ENCODE measurements around the gene THADA. TPM values are rescaled to one million over a fixed set of nuclear protein-coding genes. Genes with fewer than 3 reads are reported as not detected.

THADA gene
- polyA plus RNA-seq, 1 donor (not counting 4 experiments of a cell fraction or from before 2014, with no cell fraction given): 22.6 TPM

DNA sequence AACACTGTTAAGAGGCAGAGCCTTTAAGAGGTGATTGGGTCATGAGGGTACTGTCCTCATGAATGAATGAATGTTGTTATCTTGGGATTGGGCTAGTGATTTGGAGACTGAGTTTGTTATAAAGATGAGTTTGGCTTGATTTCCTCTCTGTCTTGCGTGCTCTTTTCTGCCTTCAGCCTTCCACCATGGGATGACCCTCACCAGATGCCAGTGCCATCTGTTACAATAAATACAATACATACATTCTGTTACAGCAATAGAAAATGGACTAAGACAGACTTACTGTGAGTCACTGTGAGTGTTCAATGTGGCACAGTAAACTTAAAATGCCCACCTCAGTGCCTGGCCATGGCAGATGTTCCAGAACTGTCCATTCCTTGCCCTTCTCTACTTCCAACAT lies 274.4 kb downstream of the THADA start:
- H3K4me2 ChIP-seq (ENCODE audit: control insufficient read depth, extremely low read depth, insufficient read depth, low read depth, low read length): no peak overlapping the region
- H3K27ac ChIP-seq (ENCODE audit: control insufficient read depth, insufficient read depth, low read length): no peak overlapping the region
- no peaks in the 10 kb centered on the region for H3K36me3 ChIP-seq (ENCODE audit: control insufficient read depth in 2 of 2, extremely low read depth in 1 of 2, insufficient read depth in 2 of 2, low read length in 2 of 2)
- no peak overlapping the region for H3K9ac ChIP-seq (ENCODE audit: control insufficient read depth, extremely low read depth, insufficient read depth, low read length)
- no peaks in the 10 kb centered on the region for H3K27me3 ChIP-seq (ENCODE audit: control insufficient read depth, extremely low read depth, insufficient read depth, low read length)
- no peaks in the 10 kb centered on the region for H3K9me1 ChIP-seq (ENCODE audit: control insufficient read depth, extremely low read depth, insufficient read depth, low read length)
- no peak for TF ChIP-seq EZH2 (IDR thresholded peaks at IDR 0.05; ENCODE audit: low read length)
- TF ChIP-seq, protein P1, sequence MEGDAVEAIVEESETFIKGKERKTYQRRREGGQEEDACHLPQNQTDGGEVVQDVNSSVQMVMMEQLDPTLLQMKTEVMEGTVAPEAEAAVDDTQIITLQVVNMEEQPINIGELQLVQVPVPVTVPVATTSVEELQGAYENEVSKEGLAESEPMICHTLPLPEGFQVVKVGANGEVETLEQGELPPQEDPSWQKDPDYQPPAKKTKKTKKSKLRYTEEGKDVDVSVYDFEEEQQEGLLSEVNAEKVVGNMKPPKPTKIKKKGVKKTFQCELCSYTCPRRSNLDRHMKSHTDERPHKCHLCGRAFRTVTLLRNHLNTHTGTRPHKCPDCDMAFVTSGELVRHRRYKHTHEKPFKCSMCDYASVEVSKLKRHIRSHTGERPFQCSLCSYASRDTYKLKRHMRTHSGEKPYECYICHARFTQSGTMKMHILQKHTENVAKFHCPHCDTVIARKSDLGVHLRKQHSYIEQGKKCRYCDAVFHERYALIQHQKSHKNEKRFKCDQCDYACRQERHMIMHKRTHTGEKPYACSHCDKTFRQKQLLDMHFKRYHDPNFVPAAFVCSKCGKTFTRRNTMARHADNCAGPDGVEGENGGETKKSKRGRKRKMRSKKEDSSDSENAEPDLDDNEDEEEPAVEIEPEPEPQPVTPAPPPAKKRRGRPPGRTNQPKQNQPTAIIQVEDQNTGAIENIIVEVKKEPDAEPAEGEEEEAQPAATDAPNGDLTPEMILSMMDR (optimal IDR thresholded peaks at IDR 0.05 in 1 of 3, IDR thresholded peaks at IDR 0.05 in 1 of 3, conservative IDR thresholded peaks at IDR 0.05 in 1 of 3; ENCODE audit: extremely low read depth in 1 of 3, insufficient read depth in 2 of 3, low read length in 3 of 3): no peak
- no peak for FAIRE-seq
- no peak overlapping the region for H3K4me3 ChIP-seq (ENCODE audit: control insufficient read depth in 2 of 3, extremely low read depth in 1 of 3, insufficient read depth in 2 of 3, low read depth in 1 of 3, low read length in 3 of 3)
- no peak overlapping the region for H2AFZ ChIP-seq (ENCODE audit: control insufficient read depth, low read length)
- H3K9me3 ChIP-seq (ENCODE audit: control insufficient read depth, low read depth, low read length): no peaks in the 10 kb centered on the region
- no peak for DNase-seq (ENCODE audit: low read depth, low spot score)
- no peaks in the 10 kb centered on the region for H3K79me2 ChIP-seq (ENCODE audit: control insufficient read depth, insufficient read depth, low read length)
- H4K20me1 ChIP-seq (ENCODE audit: control insufficient read depth, extremely low read depth, insufficient read depth, low read length): no peaks in the 10 kb centered on the region
- no peaks in the 10 kb centered on the region for H3K4me1 ChIP-seq (ENCODE audit: control insufficient read depth, extremely low read depth, insufficient read depth, low read length)
- dilution Hi-C loops (cut with MboI; ENCODE audit: extremely low pct_ligation_motif_present, low sequenced_read_pairs): no loop called here

DNA sequence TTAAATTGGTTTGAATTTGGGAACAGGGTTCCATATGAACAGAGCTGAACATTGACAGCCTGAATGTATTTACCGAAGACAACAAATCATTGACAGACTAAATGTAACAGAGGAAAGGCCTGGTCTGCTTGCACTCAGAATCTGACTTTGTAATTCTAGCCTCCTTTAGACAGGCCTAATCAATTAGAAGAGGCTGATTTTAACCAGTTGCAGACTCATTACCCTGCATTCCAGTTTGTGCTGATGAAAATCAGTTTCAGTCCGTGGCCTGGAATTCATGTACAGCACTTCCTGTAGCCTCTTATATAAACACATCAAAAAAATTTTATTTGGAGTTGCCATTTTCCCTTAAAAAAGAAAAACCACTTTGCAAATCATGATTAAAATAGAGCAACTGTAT lies 276.3 kb downstream of the THADA start:
- no peaks in the 10 kb centered on the region for H3K9me3 ChIP-seq (ENCODE audit: control insufficient read depth, low read depth, low read length)
- no peak for FAIRE-seq
- no peaks in the 10 kb centered on the region for H3K79me2 ChIP-seq (ENCODE audit: control insufficient read depth, insufficient read depth, low read length)
- dilution Hi-C loops (cut with MboI; ENCODE audit: extremely low pct_ligation_motif_present, low sequenced_read_pairs): no loop called here
- H3K27me3 ChIP-seq (ENCODE audit: control insufficient read depth, extremely low read depth, insufficient read depth, low read length): no peaks in the 10 kb centered on the region
- H3K4me3 ChIP-seq (ENCODE audit: control insufficient read depth in 2 of 3, extremely low read depth in 1 of 3, insufficient read depth in 2 of 3, low read depth in 1 of 3, low read length in 3 of 3): no peak overlapping the region
- DNase-seq (ENCODE audit: low read depth, low spot score): no peak
- no peaks in the 10 kb centered on the region for H4K20me1 ChIP-seq (ENCODE audit: control insufficient read depth, extremely low read depth, insufficient read depth, low read length)
- H2AFZ ChIP-seq (ENCODE audit: control insufficient read depth, low read length): no peak overlapping the region
- H3K9ac ChIP-seq (ENCODE audit: control insufficient read depth, extremely low read depth, insufficient read depth, low read length): no peak overlapping the region
- H3K27ac ChIP-seq (ENCODE audit: control insufficient read depth, insufficient read depth, low read length): no peak overlapping the region
- H3K36me3 ChIP-seq (ENCODE audit: control insufficient read depth in 2 of 2, extremely low read depth in 1 of 2, insufficient read depth in 2 of 2, low read length in 2 of 2): peaks cover 0 to 2% of the 10 kb centered on the region in 2 experiments
- H3K9me1 ChIP-seq (ENCODE audit: control insufficient read depth, extremely low read depth, insufficient read depth, low read length): no peaks in the 10 kb centered on the region
- no peak overlapping the region for H3K4me2 ChIP-seq (ENCODE audit: control insufficient read depth, extremely low read depth, insufficient read depth, low read depth, low read length)
- TF ChIP-seq, protein P1 (optimal IDR thresholded peaks at IDR 0.05 in 1 of 3, IDR thresholded peaks at IDR 0.05 in 1 of 3, conservative IDR thresholded peaks at IDR 0.05 in 1 of 3; ENCODE audit: extremely low read depth in 1 of 3, insufficient read depth in 2 of 3, low read length in 3 of 3): no peak
- no peak for TF ChIP-seq EZH2 (IDR thresholded peaks at IDR 0.05; ENCODE audit: low read length)
- no peaks in the 10 kb centered on the region for H3K4me1 ChIP-seq (ENCODE audit: control insufficient read depth, extremely low read depth, insufficient read depth, low read length)

Data from keratinocyte (primary cell).